Measurements from ENCODE around the gene UTF1.
"Not testable (repeated sequence)": the region's sequence is repeated elsewhere in the genome, so short reads cannot be mapped to it uniquely, and the experiment has no call there.

Gene UTF1

GRCh38 chr10:133248334-133248715, 18.3 kb downstream of the UTF1 start:
- DNase-seq = no peak

- DNase-seq = no peak
Observed at GRCh38 chr10:133249094-133249780, 19.2 kb downstream of the UTF1 start.

DNA sequence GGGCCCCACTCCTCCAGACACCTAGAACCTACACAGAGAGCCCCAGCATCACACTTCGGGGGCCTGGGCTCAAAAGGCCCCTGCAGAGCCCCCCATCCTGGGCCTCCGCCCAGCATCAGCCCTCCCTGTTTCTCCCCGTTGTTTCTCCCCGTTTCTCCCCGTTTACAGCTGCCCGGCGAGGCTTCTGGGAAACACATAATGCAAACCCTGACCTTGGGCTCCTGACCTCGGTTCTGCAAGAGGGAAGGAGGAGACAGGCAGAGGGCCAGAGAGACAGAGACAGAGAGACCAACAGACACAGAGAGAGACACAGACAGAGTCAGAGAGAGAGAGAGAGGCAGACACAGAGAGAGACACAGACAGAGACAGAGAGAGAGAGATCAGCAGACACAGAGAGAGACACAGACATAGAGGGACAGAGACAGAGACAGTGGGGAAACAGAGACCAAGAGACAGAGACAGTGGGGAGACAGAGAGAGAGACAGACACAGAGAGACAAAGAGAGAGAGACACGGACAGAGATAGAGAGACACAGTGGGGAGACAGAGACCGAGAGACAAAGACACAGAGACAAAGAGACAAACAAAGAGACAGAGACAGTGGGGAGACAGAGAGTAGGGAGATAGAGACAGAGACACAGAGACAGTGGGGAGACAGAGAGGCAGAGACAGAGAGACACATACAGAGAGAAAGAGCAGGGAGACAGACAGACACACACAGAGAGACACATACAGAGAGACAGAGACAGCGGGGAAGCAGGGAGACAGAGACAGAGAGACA, 20.1 kb downstream of the UTF1 start:
- no peak for DNase-seq

GRCh38 chr10:133251388-133252222, 21.6 kb downstream of the UTF1 start:
- no peak for DNase-seq

GRCh38 chr10:133252223-133252552, 22.2 kb downstream of the UTF1 start:
- no peak for DNase-seq

DNA sequence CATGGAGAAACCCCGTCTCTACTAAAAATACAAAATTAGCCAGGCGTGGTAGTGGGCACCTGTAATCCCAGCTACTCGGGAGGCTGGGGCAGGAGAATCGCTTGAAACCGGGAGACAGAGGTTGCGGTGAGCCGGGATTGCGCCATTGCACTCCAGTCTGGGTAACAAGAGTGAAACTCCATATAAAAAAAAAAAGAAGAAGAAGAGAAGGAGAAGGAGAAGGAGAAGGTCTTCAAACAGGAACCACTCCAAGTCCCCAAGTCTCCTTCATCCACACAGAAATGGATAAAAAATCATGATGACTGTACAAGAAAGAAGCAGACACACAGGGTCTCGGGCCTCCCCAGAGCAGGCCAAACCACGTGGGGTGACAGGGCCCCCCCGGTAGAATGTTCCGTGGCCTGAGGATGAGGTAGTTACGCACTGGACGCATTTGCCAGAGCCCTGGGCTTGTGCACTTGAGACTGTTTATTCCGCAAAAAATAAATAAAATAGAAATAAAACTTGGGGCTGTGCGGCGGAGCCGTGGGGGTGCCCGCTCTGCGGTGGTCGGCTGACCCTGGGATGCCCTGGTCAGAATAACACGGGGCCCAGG, 23.4 kb downstream of the UTF1 start:
- DNase-seq = no peak

DNA sequence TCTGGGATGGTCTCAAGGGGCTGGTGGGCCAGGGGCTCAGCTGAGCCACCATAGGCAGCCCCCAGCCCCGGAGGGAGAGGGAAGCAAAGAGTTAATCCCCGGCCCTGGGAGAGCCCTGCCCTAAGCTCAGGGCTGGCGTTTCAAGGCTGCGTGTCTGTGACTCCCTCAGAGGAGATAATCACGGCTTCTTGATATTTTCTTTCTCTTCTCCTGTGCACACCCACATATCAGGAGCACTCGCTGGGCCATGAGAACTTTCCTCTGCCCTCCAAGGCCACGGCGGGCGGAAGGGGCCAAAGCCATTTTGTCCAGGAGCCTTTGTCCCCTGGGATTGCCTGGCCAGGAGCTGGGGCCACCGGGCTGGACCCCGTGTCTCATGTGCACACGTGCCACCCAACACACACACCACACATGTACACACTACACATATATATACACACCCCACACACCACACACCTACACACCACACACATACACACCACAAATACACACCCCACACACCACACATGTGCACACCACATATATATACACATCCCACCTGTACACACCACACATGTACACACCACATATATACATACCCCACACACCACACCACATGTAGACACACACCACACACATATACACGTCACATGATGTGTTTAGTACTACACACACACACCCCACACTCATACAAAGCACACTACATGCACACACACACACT, 24.6 kb downstream of the UTF1 start:
- no peak for DNase-seq

- DNase-seq = no peak
Observed at GRCh38 chr10:133255323-133255722, 25.3 kb downstream of the UTF1 start.

- no peak for DNase-seq
Observed at GRCh38 chr10:133257489-133258065, 27.6 kb downstream of the UTF1 start.

DNA sequence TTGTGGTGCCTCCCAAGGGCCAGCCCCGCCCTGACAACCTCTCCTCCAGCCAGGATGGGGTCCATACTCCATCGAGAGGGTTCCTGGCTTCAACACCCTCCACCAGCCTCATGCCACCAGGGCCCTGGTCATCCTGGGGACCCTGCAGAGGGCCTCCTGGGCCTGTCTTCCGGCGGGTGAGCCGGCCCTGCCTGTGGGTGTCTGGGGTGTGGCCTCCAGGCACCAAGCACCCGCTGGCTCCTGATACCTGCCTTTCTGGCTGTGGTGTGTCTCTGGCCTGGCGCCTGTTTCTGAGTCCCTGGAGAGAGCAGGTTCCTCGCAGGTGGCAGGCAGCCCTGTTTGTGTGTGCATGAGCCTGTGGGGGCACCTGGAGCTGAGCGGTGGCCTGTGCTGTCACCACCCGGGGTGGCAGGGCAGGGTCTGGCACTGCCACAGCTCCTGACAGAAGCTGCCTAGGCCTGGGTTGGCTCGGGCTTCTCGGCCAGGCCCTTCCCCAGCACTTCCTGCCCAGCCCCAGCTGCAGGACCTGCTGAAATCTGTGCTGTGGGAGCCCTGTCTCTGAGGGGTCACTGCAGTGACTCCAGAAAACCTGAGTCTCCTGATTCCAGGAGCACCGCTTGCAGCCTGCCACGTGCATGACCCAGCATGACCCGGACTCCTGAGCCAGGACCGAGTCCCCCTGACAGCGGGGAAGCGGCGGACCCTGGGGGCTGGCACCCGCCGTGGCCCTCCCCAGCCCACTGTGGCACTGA, 28.2 kb downstream of the UTF1 start:
- no peak for DNase-seq

DNA sequence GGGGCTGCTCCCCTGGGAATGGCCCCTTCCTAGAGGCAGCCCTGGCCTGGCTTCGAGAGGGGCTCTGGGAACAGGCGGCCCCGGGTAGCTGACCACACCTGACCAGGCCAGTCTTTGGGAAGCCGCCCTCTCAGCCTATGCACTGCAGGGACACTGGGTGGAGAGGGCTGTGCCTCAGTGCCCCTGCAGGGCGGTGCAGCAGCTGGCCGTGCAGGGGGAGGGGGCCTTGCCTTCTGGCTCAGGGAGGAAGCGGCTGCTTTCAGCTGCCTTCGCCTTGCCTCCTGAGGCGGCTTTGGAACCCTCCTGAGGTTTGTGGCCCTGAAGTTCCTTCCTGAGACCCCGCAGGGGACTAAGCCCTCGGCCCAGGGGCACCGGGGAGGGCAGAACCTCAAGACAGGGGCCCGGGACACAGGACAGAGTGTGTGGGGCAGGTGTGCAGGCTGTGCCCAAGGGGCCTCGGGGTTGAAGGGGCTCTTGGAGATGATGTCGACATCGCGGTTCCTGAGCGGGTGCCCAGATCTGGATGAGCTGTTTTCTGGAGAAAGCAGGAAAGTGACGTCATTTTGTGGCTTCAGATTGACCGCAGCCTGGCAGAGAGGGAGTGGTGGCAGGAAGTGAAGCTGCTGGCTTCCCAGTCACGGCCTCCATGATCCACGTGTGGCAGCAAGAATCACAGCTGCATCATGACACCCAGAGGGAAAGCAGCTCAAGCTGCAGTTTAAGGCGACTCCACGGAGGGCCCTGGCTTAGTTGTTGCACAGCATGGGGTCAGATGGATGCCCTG, 29.0 kb downstream of the UTF1 start:
- DNase-seq = peak; percentile 78

- DNase-seq = no peak
Observed at GRCh38 chr10:133259602-133259989, 29.6 kb downstream of the UTF1 start.

- DNase-seq = peak; percentile 70
Observed at GRCh38 chr10:133260895-133261725, 31.1 kb downstream of the UTF1 start.

DNA sequence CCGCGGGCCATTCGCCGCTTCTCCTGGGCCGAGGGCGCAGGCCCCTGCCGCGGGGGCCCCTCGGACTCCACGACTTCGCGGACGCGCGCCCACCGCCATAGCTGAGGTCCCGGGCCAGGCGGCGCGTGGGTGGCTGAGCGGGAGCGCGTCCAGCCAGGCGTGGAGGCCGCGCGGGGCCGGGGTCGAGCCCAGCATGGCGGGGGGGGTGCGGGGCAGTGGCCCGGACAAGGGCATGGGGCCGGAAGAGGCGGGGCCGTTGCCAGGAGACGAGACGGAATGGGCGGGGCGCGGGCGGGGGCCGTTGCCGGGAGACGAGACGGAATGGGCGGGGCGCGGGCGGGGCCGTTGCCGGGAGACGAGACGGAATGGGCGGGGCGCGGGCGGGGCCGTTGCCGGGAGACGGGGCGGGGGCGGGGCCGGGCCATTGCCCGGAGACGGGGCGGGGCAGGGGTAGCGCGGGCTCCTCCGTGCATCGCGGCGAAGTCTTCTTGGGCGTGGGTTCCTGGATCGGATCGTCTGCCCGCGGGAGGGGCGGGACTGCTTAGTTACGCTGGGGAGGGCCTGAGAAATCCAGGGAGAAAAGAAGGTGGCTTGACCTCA, 31.8 kb downstream of the UTF1 start:
- peak; percentile 79 for DNase-seq

DNA sequence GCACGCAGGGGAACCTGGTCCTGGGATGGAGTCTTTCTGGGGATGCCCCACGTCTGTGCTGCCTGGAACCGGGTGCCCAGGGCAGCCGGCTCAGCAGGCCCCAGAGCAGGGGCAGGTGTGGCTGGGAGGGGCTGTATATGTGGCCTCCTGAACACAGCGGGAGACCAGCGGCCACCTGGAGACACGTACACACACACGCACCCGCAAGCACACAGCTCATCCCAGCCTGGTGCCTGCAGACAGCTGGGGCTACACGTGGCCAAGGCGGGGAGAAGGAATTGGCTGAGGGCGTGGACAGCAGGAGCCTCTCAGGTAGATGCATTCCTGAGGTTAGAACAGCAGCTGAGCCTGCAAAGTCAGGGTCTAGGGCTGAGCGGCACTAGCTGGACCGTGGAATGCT, 32.7 kb downstream of the UTF1 start:
- DNase-seq = no peak

GRCh38 chr10:133263674-133264073, 33.7 kb downstream of the UTF1 start:
- DNase-seq = no peak

DNA sequence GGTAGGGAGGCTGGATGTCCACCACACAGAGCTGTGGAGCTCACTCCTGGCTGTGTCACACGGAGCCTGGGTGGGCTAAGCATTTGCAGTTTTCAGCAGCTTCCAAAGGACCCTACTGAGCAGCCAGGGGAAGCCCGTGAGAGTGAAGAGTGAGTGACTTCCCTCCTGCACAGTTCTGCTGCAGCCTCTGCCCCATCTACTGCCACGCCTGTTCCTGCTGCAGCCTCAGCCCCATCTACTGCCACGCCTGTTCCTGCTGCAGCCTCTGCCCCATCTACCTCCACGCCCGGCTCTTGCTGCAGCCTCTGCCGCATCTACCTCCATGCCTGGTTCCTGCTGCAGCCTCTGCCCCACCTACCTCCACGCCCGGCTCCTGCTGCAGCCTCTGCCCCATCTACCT, 34.4 kb downstream of the UTF1 start:
- DNase-seq = no peak

GRCh38 chr10:133265052-133265451, 35.0 kb downstream of the UTF1 start:
- DNase-seq = not testable (repeated sequence)

DNA sequence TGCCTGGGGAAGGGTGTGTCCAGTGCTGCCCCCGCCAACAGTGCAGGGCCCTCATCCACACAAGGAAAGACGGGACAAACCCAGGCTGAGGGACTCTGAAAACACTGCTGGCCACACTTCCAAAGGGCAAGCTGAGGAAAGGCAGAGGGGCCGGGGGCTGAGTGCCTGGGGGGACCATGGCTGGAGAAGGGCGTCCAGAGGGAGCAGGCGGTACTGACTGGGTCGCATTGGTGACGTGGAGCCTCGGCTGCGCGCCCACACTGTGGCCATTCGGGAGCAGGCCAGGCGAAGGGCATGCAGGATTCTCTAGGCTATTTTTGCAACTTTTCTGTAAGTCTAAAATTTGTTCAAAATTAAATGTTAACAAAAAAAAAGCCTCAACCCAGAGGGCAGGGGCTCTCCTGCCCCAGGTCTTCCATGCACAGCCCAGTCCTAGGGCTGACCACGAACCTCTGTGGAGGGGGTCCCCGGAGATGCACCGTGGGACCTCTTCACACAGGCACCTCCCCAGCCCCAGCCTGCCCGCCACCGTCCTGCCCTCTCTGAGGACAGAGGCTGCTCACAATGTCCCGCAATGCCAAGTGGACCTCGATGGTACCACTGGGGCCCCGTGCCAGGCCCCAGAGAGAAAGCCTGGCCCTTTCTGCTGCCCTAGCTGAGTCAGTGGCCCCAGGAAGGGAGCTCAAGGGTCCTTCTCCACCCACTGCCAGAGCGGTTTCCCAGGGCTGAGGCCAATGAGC, 36.2 kb downstream of the UTF1 start:
- DNase-seq = no peak

All from effector CD4-positive, alpha-beta T cell (primary cell).